Measurements from ENCODE around the gene SLC38A7. TPM values are rescaled to one million over a fixed set of nuclear protein-coding genes. Genes with fewer than 3 reads are reported as not detected.

Gene SLC38A7
- total RNA-seq (2016; rRNA removed; fragmentation: Illumina TruSeq; extraction: Trizol) (6.2 and 14.1 TPM in 2 replicates), polyA plus RNA-seq (2011; rRNA removed) (13.2 and 17.0 TPM in 2 replicates), polyA minus RNA-seq (2011; rRNA and poly(A)+ RNA removed; ENCODE audit: low replicate concordance) (42.7 and 51.0 TPM in 2 replicates), Bru-seq, nascent RNA (percentile 67 among the genes with signal in this experiment), BruChase-seq, experiment 1, labeled RNA remaining after a 6-hour chase (percentile 68 among the genes with signal in this experiment), BruChase-seq, experiment 2, labeled RNA remaining after a 2-hour chase (percentile 67 among the genes with signal in this experiment)
- total RNA-seq (2016; cell fraction: cytosol; rRNA removed; fragmentation: Illumina TruSeq; extraction: Trizol; ENCODE audit: low read depth), result 4.6 and 5.0 TPM in 2 replicates
- total RNA-seq (2016; cell fraction: insoluble cytoplasmic fraction; rRNA removed; fragmentation: Illumina TruSeq; extraction: Trizol), result 5.2 and 14.1 TPM in 2 replicates
- total RNA-seq (2016; cell fraction: membrane; rRNA removed; fragmentation: Illumina TruSeq; extraction: Trizol), result 5.8 and 6.5 TPM in 2 replicates
- 27.7 and 28.1 TPM in 2 replicates for total RNA-seq (2016; cell fraction: nucleus; rRNA removed; fragmentation: Illumina TruSeq; extraction: Trizol)
- polyA plus RNA-seq (2011; cell fraction: cytosol; rRNA removed), result 9.7 and 10.5 TPM in 2 replicates
- polyA plus RNA-seq (2011; cell fraction: nucleus; rRNA removed), result 26.4 and 29.4 TPM in 2 replicates
- 7.1 and 10.6 TPM in 2 replicates for polyA plus RNA-seq (2012)
- polyA plus RNA-seq (2016; cell fraction: cytosol; fragmentation: Illumina TruSeq; extraction: Trizol; ENCODE audit: low read depth), result 1.0 and 1.3 TPM in 2 replicates
- 5.1 and 5.6 TPM in 2 replicates for polyA plus RNA-seq (2016; cell fraction: insoluble cytoplasmic fraction; fragmentation: Illumina TruSeq; extraction: Trizol; ENCODE audit: low read depth)
- 2.3 and 3.2 TPM in 2 replicates for polyA plus RNA-seq (2016; cell fraction: membrane; fragmentation: Illumina TruSeq; extraction: Trizol; ENCODE audit: low read depth)
- polyA plus RNA-seq (2016; cell fraction: nucleus; fragmentation: Illumina TruSeq; extraction: Trizol; ENCODE audit: insufficient read depth, low read depth), result 32.4 and 36.5 TPM in 2 replicates
- 8.7 and 12.4 TPM in 2 replicates for polyA minus RNA-seq (2011; cell fraction: cytosol; rRNA and poly(A)+ RNA removed)
- polyA minus RNA-seq (2011; cell fraction: nucleus; rRNA and poly(A)+ RNA removed), result 30.5 and 35.6 TPM in 2 replicates
- long read RNA-seq, experiment 1, full-length matches to known transcripts, result 10 of 17 reads
- long read RNA-seq, experiment 1, partial matches to known transcripts, result 2 of 17 reads
- long read RNA-seq, experiment 1, other reads (novel, unspliced or antisense), result 5 of 17 reads
- long read RNA-seq, experiment 2, full-length matches to known transcripts, result 9 of 36 reads
- long read RNA-seq, experiment 2, partial matches to known transcripts, result 5 of 36 reads
- long read RNA-seq, experiment 2, other reads (novel, unspliced or antisense), result 22 of 36 reads

DNA sequence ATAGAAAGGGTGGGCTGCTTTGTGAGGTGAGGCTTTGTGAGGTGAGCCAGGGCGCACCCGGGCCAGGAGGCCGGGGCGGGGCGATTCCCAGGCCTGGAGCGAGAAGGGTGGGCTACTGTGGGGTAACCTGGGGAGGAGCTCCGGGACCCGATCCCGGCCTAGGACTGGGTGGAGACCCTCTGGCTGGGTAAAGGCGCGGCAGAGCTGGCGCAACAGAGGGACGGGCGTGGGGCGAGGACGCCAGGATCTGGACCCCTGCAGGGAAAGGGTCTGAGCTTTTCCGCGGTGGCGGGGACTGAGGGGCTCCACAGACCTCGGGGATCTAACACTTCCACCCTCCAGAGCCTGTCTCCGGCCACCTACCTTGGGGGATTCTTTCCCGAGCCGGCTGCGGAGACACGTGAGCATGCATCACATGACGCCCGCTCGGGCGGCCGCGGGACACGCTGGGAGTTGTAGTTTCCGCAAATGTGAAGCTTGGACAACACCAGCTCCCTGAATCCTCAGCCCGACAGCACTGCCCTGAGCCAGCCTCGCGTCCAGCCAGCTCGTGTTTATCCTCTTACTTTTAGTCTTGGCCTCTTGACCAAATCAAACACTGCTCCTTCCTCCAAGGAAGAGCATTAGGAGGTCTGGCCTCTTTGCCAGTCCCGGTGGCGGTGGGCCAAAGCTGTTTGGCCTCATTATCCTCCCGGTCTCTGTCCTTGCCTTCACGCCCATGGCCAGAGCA lies at the start of gene SLC38A7:
SLC38A7 (minus strand) TSS at position 417 of the 730 bp plus-strand sequence. CDS start 4,644 bp downstream, outside the sequence.
- in situ Hi-C loops (cut with HindIII; ENCODE audit: extremely low pct_ligation_motif_present, low pct_unique_long_range_greater_than_20kb), result loop anchor here (5.0 kb wide), 2 partner anchors 48 to 73 kb away; partner anchors contain the start of gene GOT2
- DNase-seq (ENCODE audit: low spot score), result peak; percentile 83
- TF ChIP-seq SRSF4 (IDR thresholded peaks at IDR 0.05; ENCODE audit: low read depth, low read length, poor library complexity, severe bottlenecking) (no peak), ATRX (CRISPR knock-in tag; IDR thresholded peaks at IDR 0.05; ENCODE audit: borderline replicate concordance) (no peak), AKAP8 (CRISPR knock-in tag; IDR thresholded peaks at IDR 0.05) (0 out of 2 replicates have a peak, but pooled peaks have one; percentile 21), MXI1 (IDR thresholded peaks at IDR 0.05; ENCODE audit: borderline replicate concordance, low read depth, low read length) (peak; percentile 91; the same call in 2 of the 3 replicates), HOXA3 (CRISPR knock-in tag; IDR thresholded peaks at IDR 0.05) (peak; percentile 90), MBNL3 (CRISPR knock-in tag; conservative IDR thresholded peaks at IDR 0.05) (no peak), YY1 (IDR thresholded peaks at IDR 0.05; ENCODE audit: insufficient read depth, insufficient replicate concordance, low read depth, low read length) (peak; percentile 74), NFRKB (IDR thresholded peaks at IDR 0.05) (no peak), FOXP1 (IDR thresholded peaks at IDR 0.05) (no peak), FOXP1 (CRISPR knock-in tag; IDR thresholded peaks at IDR 0.05) (peak; percentile 15; the same call in 1 of the 2 replicates), SAP130 (CRISPR knock-in tag; IDR thresholded peaks at IDR 0.05; ENCODE audit: low read depth) (peak; percentile 100), KDM6A (CRISPR knock-in tag; IDR thresholded peaks at IDR 0.05; ENCODE audit: low read depth) (no peak; the same call in 1 of the 2 replicates), KDM2A (CRISPR knock-in tag; IDR thresholded peaks at IDR 0.05; ENCODE audit: borderline replicate concordance, low read depth) (peak; percentile 87), ZNF747 (CRISPR knock-in tag; IDR thresholded peaks at IDR 0.05; ENCODE audit: borderline replicate concordance) (peak; percentile 84)
- TF ChIP-seq, protein P1, sequence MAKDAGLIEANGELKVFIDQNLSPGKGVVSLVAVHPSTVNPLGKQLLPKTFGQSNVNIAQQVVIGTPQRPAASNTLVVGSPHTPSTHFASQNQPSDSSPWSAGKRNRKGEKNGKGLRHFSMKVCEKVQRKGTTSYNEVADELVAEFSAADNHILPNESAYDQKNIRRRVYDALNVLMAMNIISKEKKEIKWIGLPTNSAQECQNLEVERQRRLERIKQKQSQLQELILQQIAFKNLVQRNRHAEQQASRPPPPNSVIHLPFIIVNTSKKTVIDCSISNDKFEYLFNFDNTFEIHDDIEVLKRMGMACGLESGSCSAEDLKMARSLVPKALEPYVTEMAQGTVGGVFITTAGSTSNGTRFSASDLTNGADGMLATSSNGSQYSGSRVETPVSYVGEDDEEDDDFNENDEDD (CRISPR knock-in tag; IDR thresholded peaks at IDR 0.05; ENCODE audit: borderline replicate concordance), result peak; percentile 42; the same call in 1 of the 2 replicates
- TF ChIP-seq, protein P2, sequence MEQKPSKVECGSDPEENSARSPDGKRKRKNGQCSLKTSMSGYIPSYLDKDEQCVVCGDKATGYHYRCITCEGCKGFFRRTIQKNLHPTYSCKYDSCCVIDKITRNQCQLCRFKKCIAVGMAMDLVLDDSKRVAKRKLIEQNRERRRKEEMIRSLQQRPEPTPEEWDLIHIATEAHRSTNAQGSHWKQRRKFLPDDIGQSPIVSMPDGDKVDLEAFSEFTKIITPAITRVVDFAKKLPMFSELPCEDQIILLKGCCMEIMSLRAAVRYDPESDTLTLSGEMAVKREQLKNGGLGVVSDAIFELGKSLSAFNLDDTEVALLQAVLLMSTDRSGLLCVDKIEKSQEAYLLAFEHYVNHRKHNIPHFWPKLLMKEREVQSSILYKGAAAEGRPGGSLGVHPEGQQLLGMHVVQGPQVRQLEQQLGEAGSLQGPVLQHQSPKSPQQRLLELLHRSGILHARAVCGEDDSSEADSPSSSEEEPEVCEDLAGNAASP (CRISPR knock-in tag; IDR thresholded peaks at IDR 0.05; ENCODE audit: borderline replicate concordance), result no peak

More for the DNA sequence above, at the start of gene SLC38A7:
- intact Hi-C loops (cut with micrococcal nuclease; ENCODE audit: unreplicated experiment), result loop anchor here (2.0 kb wide), 1 partner anchor 48 kb away; no protein-coding TSS in a partner anchor
- peak within 1 kb of the TSS; percentile 81 to 91 (median 88) for H3K4me3 ChIP-seq (replicated peaks in 1 of 3; ENCODE audit: insufficient read depth in 1 of 3, low read depth in 2 of 3, low read length in 3 of 3)
- peak within 1 kb of the TSS; percentile 81 for H3K9ac ChIP-seq (ENCODE audit: insufficient read depth, low read depth, low read length)
- H3K36me3 ChIP-seq (replicated peaks in 1 of 2; ENCODE audit: control insufficient read depth in 1 of 2, insufficient read depth in 2 of 2, low read length in 2 of 2), result peaks cover 1 to 8% of the 10 kb centered on the region in 2 experiments; a peak in 2 of 5 replicates
- ChIA-PET CTCF (ENCODE audit: low intra/inter-chr PET ratio, low total read pairs) (no interaction called here), POLR2A (interaction anchor here (0.6 to 2.0 kb wide), 22 partner anchors 9 to 291 kb away, joined by 3 to 11 read pairs (median 4); partner anchors contain the start of gene GOT2)
- BruUV-seq (replicated peaks), result no TSS peak
- FAIRE-seq, result peak; percentile 92
- ATAC-seq, result peak; percentile 97
- H3K27ac ChIP-seq (ENCODE audit: extremely low read length, insufficient read depth, low read length), result peak within 1 kb of the TSS; percentile 48
- H3K79me2 ChIP-seq (ENCODE audit: insufficient read depth, low read length), result peaks cover 5% of the 10 kb centered on the region
- peaks cover 19% of the 10 kb centered on the region for H3K4me1 ChIP-seq (ENCODE audit: insufficient read depth, low read length)
- H2AFZ ChIP-seq (ENCODE audit: low read length), result peak within 1 kb of the TSS; percentile 97
- no peaks in the 10 kb centered on the region; a peak in 1 of 5 replicates for H3K27me3 ChIP-seq (ENCODE audit: control insufficient read depth in 1 of 2, insufficient read depth in 2 of 2, low read length in 2 of 2)
- under 1% methylated on average over 29 of the region's 41 CpGs for WGBS (ENCODE audit: low lambda C conversion rate)
- no peaks in the 10 kb centered on the region for H3K9me3 ChIP-seq (ENCODE audit: low read length)
- no peaks in the 10 kb centered on the region for H4K20me1 ChIP-seq (ENCODE audit: insufficient read depth, low read length)
- peak within 1 kb of the TSS; percentile 93 for H3K4me2 ChIP-seq (ENCODE audit: low read depth, low read length)

Measured in HepG2 (cell line).